GM21390 (cell line): ENCODE data around the gene SH3RF1.
"Not testable (repeated sequence)": the region's sequence is repeated elsewhere in the genome, so short reads cannot be mapped to it uniquely, and the experiment has no call there.

Source experiments
- ATAC-seq: cut with Tn5 transposase; IDR thresholded peaks from one replicate; pipeline ENCODE4 v1.9.1; 2021; ENCODE audit not compliant: unreplicated experiment

Gene SH3RF1

GRCh38 chr4:169229571-169230028 is 41.2 kb downstream of the SH3RF1 start:
- ATAC-seq = no peak

GRCh38 chr4:169228076-169228475 is 42.7 kb downstream of the SH3RF1 start:
- no peak for ATAC-seq

DNA sequence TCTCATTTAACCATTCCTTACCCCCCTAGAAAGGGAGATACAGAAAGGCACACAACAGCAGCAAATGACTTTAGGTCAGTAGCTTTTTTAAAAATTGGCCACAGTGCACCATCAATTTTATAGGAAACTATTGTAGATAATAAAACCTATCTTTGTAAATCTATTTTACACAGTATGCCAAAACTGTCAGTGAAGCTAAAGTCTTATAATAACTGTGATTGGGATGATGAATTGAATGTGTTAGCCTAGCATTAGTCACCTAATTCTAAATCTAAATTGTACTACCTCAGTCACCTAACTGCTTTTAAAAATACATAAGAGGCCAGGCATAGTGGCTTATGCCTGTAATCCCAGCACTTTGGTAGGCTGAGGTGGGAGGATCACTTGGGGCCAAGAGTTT is 44.2 kb downstream of the SH3RF1 start:
- no peak for ATAC-seq

DNA sequence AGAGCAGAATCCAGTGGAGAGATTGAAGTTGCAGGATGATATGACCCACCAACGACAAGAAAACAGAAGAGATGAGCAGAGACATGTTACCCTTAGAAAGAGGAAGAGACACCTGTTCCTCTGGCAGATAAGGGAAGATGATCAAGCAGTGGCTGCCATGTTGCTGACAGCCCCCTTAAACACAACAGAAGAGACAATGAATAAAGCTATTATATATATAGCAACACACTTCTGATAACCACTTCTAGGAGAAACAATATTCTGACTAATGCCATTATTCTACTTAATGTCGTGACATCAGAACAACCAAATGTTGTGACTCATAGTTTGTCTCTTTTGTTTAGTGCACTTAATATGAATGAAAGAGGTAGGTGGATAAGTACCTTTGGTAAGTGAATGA is 44.9 kb downstream of the SH3RF1 start:
- ATAC-seq = peak; percentile 40

GRCh38 chr4:169225058-169225751 is 45.6 kb downstream of the SH3RF1 start:
- peak; percentile 68 for ATAC-seq

DNA sequence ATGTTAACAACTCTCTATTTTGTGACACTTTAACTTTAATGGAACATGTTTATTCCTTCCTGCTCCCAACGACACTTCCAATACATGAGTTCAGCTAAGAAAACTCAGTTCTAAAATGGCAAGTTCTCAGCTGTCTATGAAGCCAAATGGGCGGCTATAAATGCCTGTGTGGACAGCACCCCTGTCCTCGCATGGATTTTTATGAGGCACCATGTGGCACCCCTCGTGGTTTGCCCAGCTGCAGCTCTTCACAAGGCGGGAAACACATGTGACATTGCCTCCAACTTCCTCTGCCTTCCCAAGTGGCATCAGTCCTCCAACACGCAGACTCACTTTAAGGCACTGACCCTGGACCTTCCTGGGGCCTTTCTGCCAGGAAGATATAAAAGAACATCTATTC is 48.0 kb downstream of the SH3RF1 start:
- ATAC-seq = no peak

- no peak for ATAC-seq
These were observed 49.1 kb downstream of the SH3RF1 start for GRCh38 chr4:169221662-169222061.

GRCh38 chr4:169220854-169221411 is 49.8 kb downstream of the SH3RF1 start:
- ATAC-seq = no peak

GRCh38 chr4:169220447-169220846 is 50.3 kb downstream of the SH3RF1 start:
- ATAC-seq = no peak

DNA sequence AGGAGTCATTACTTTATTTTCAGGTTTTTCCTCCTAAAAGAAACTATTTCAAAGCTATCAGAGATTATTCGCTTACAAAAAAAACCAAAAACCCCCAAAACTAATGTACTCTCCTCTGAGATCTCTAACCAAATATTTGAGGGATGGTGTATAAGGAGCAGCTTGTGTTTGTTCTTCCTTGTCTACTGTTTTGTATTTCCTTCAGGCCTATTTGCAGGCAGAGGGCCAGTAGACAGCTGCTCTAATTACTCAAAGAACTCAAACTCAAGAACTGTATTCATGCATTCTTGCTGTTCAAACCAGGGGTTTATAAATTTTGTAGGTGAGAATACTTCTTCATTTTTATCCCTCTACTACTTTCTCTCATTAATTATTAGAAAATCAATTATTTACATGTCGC is 51.3 kb downstream of the SH3RF1 start:
- no peak for ATAC-seq

GRCh38 chr4:169215656-169216055 is 55.1 kb downstream of the SH3RF1 start:
- peak; percentile 64 for ATAC-seq

- no peak for ATAC-seq
These were observed 57.8 kb downstream of the SH3RF1 start for GRCh38 chr4:169212981-169213380.

- ATAC-seq = peak; percentile 85
These were observed 60.1 kb downstream of the SH3RF1 start for GRCh38 chr4:169210504-169211118.

DNA sequence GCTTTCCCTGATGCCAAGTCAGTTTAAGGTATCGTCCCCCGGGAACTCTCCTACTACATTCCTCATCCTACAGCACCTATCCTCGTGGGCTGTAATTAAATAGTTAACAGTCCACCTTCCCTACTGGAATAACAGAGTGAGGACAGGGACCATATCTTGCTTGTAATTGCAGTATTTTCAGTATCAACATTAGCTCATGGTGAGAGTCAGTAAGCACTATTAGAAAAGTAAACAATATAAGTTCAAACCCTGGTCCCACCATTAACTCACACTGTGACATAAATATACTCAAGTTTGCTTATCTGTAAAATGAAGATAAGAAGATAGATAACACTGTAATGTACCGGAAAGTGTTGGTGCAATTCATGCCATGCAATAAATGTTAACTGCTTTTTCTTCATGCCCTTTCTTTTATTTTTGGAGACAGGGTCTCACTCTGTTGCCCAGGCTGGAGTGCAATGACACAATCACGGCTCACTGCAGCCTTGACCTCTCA is 61.3 kb downstream of the SH3RF1 start:
- ATAC-seq = no peak

DNA sequence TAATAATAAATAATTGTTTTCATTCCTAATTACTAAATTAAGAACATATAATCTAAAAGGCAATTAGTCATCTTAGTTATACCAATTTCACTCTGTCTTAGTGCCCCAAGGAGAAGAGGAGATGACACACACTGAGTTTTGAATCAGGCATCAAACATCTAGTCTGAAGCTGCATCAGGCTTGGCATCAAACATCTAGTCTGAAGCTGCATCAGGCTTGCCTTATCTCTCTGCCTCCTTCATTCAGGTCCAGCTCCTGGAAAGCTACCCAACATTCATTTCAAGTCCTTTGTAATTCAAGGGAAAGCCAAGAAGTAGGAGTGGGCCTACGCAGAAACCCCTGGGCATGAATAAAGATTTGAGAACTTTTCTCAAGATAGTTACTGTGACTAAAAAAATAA is 62.2 kb downstream of the SH3RF1 start:
- ATAC-seq = no peak

- no peak for ATAC-seq
These were observed 62.7 kb downstream of the SH3RF1 start for GRCh38 chr4:169208090-169208455.

GRCh38 chr4:169207436-169208089 is 63.2 kb downstream of the SH3RF1 start:
- no peak for ATAC-seq

- no peak for ATAC-seq
These were observed 65.0 kb downstream of the SH3RF1 start for GRCh38 chr4:169205744-169206080.

DNA sequence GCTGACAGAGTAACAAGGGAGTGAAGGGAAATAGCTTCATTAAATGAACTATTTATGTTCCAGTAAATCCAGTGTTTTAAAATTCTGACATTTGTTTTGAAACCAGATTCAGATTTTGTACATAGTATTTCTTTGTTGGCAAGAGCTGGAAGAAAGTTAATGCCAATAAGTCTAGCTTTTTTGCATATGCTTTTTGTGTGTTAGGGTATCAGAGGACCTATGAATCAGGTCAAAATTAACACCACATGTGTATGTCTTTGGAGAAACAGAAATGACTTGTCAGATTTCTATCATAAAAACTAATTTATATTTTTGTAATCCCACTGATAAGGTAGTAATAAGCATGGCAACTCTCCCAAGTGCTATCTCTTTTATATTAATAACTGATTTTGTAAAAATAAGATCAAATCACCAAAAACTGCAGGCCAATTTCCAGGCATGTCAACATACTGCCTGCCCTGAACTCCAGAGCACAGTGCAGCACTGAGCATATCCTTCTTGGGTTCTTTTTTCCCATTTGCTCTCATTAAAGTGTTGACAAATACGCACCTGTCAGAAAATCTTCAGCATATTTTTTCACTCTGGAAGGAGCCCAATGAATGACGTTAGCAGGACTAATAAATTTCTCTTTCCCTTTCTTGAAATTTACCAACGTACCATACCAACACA is 65.5 kb downstream of the SH3RF1 start:
- ATAC-seq = no peak

DNA sequence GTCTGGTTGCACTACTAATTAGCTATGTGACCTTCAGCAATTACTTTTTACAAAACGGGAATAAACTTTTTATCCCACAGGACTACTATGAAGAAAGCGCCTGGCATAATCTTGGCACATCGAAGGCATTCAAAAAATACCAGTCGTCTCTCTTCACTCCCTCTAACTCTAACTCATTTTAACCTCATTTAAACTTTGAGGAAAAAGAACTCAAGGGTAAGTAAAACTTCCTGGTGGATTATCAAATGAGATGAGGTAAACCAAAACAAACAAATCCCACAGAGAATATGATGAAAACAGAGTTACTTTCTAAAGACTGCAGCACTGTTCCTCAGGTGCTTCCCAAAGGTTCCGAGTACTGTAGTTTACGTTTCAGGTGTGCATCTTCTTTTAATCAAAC is 66.9 kb downstream of the SH3RF1 start:
- no peak for ATAC-seq

- not testable (repeated sequence) for ATAC-seq
These were observed 67.5 kb downstream of the SH3RF1 start for GRCh38 chr4:169203278-169203677.
